Dendritic cell treated with granulocyte-macrophage colony-stimulating factor and Interleukin-4, amounts not matched to agents 40 ng/mL and 50 ng/mL, for 4 days (primary cell): ENCODE results near the gene EFCAB12.
"Not testable (repeated sequence)": the region's sequence is repeated elsewhere in the genome, so short reads cannot be mapped to it uniquely, and the experiment has no call there.

Experiments used
- H3K27ac Mint-ChIP-seq: one replicate; pipeline ENCODE4 v1.8.0; 2022; ENCODE audit warnings: mild to moderate bottlenecking, mixed read lengths
- H3K27me3 Mint-ChIP-seq: one replicate; pipeline ENCODE4 v1.8.0; 2022; ENCODE audit warnings: mild to moderate bottlenecking, mixed read lengths
- H3K36me3 Mint-ChIP-seq: one replicate; pipeline ENCODE4 v1.8.0; 2022; ENCODE audit warnings: low read depth, mixed read lengths
- H3K4me1 Mint-ChIP-seq: one replicate; pipeline ENCODE4 v1.8.0; 2022; ENCODE audit warnings: low read depth, mixed read lengths
- H3K4me3 Mint-ChIP-seq: one replicate; pipeline ENCODE4 v1.8.0; 2022; ENCODE audit warnings: mild to moderate bottlenecking, moderate library complexity, mixed read lengths
- H3K9me3 Mint-ChIP-seq: one replicate; pipeline ENCODE4 v1.8.0; 2022; ENCODE audit warnings: mixed read lengths
- intact Hi-C: fragments of 100-400 bp; cut with micrococcal nuclease; formaldehyde crosslinking; loops from one replicate; pipeline ENCODE4 v1.15.0; 2022

EFCAB12 gene

GRCh38 chr3:129421988-129422745 lies 6.3 kb downstream of the EFCAB12 start:
- intact Hi-C loops, result no loop called here
- Mint-ChIP-seq H3K9me3 (peaks cover 18% of the 10 kb centered on the region), H3K4me1 (peaks cover 16% of the 10 kb centered on the region)

DNA sequence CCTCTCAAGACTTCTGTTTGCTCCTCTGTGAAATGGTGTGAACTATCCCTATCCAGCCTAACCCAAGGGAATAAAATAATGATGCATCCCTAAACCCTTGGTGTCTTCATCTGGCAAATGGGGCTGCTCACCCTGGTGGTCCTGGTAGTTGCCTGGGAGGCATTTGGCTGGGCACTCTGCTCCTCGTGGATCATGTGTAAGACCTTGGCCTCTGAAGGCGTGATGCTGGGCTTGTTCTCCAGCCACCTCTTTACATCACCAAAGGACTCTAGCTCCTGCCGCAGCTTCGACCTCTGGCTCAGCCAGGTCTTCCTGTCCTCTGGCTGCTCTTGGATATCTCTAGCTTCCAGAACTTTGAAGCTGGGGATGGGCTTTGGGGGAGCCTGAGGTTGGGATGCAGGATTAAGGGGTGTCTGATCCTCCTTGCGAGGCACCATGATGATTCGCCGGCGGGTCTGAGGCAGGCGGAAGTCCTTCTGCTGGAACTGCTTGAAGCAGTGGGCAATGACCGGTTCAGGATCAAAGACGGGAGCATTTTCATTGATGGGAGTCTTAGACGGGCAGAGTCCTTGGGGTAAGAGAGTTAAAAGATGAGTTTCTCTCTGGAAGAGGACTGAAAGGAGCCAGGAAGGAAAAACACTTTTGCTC lies 7.1 kb downstream of the EFCAB12 start:
- H3K4me3 Mint-ChIP-seq, result no peak overlapping the region
- H3K9me3 Mint-ChIP-seq, result peaks cover 18% of the 10 kb centered on the region
- intact Hi-C loops, result no loop called here
- peaks cover 4% of the 10 kb centered on the region for H3K36me3 Mint-ChIP-seq
- no peak overlapping the region for H3K27ac Mint-ChIP-seq
- no peaks in the 10 kb centered on the region for H3K27me3 Mint-ChIP-seq
- peaks cover 16% of the 10 kb centered on the region for H3K4me1 Mint-ChIP-seq

More at GRCh38 chr3:129421988-129422745, 6.3 kb downstream of the EFCAB12 start:
- Mint-ChIP-seq H3K27ac (no peak overlapping the region), H3K36me3 (peaks cover 4% of the 10 kb centered on the region), H3K4me3 (no peak overlapping the region), H3K27me3 (no peaks in the 10 kb centered on the region)

- Mint-ChIP-seq H3K36me3 (no peaks in the 10 kb centered on the region), H3K4me3 (no peak overlapping the region), H3K27me3 (no peaks in the 10 kb centered on the region), H3K4me1 (peaks cover 10% of the 10 kb centered on the region), H3K9me3 (peaks cover 6% of the 10 kb centered on the region), H3K27ac (no peak overlapping the region)
- intact Hi-C loops, result no loop called here
Observed at GRCh38 chr3:129419476-129419875, 9.0 kb downstream of the EFCAB12 start.

GRCh38 chr3:129418041-129418973 lies 10.1 kb downstream of the EFCAB12 start:
- H3K9me3 Mint-ChIP-seq, result no peaks in the 10 kb centered on the region
- intact Hi-C loops, result no loop called here
- H3K36me3 Mint-ChIP-seq, result no peaks in the 10 kb centered on the region
- no peaks in the 10 kb centered on the region for H3K4me1 Mint-ChIP-seq
- no peak overlapping the region for H3K27ac Mint-ChIP-seq
- H3K27me3 Mint-ChIP-seq, result no peaks in the 10 kb centered on the region
- no peak overlapping the region for H3K4me3 Mint-ChIP-seq

GRCh38 chr3:129417326-129417725 lies 11.1 kb downstream of the EFCAB12 start:
- Mint-ChIP-seq H3K4me3 (no peak overlapping the region), H3K36me3 (no peaks in the 10 kb centered on the region), H3K4me1 (no peaks in the 10 kb centered on the region), H3K27me3 (no peaks in the 10 kb centered on the region), H3K9me3 (no peaks in the 10 kb centered on the region), H3K27ac (no peak overlapping the region)
- intact Hi-C loops, result no loop called here

DNA sequence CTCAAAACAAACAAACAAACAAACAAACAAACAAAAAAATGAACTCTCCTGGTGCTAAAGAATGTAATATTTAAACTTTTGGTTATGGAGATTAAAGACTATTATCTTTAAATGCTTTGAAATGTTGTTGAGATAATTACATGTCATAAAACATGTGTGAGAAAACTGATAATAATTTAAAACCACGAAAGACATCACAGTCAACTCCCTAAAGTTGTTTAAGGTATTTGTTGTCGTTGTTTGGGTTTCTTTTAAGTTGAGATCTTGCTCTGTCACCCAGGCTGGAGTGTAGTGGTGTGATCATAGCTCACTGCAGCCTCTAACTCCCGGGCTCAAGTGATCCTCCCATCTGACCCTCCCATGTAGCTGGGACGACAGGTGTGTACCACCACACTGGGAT lies 12.0 kb downstream of the EFCAB12 start:
- no peaks in the 10 kb centered on the region for H3K4me1 Mint-ChIP-seq

GRCh38 chr3:129415830-129416229 lies 12.6 kb downstream of the EFCAB12 start:
- no peaks in the 10 kb centered on the region for H3K9me3 Mint-ChIP-seq
- no peak overlapping the region for H3K27ac Mint-ChIP-seq
- intact Hi-C loops, result no loop called here
- no peaks in the 10 kb centered on the region for H3K4me1 Mint-ChIP-seq
- H3K36me3 Mint-ChIP-seq, result no peaks in the 10 kb centered on the region
- H3K4me3 Mint-ChIP-seq, result no peak overlapping the region
- H3K27me3 Mint-ChIP-seq, result no peaks in the 10 kb centered on the region

More for the DNA sequence above, 12.0 kb downstream of the EFCAB12 start:
- intact Hi-C loops, result no loop called here
- H3K4me3 Mint-ChIP-seq, result no peak overlapping the region
- H3K9me3 Mint-ChIP-seq, result no peaks in the 10 kb centered on the region
- H3K36me3 Mint-ChIP-seq, result no peaks in the 10 kb centered on the region
- no peak overlapping the region for H3K27ac Mint-ChIP-seq
- H3K27me3 Mint-ChIP-seq, result no peaks in the 10 kb centered on the region

DNA sequence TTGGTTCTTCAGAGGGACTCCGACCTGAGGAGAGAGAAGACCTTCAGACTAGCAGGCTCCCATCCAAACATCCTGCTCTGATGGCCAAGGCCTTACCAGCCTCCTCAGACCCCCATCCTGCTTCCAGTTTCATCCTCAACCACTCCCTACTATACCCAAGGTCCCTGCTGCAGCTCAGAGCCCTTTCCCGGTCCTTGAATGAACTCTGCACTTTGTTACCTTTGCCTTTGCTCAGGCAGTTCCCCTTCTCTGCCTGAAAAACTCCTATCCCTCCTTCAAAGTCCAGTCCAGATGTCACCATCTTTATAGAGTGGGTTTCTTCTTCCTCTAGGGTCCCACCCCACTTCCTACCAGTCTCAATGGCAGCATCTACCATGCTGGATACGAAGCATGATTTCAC lies 13.1 kb downstream of the EFCAB12 start:
- H3K27ac Mint-ChIP-seq, result no peak overlapping the region
- H3K4me3 Mint-ChIP-seq, result no peak overlapping the region
- H3K27me3 Mint-ChIP-seq, result no peaks in the 10 kb centered on the region
- no peaks in the 10 kb centered on the region for H3K36me3 Mint-ChIP-seq
- no peaks in the 10 kb centered on the region for H3K4me1 Mint-ChIP-seq
- intact Hi-C loops, result no loop called here
- H3K9me3 Mint-ChIP-seq, result no peaks in the 10 kb centered on the region

- no peak overlapping the region for H3K27ac Mint-ChIP-seq
- no peaks in the 10 kb centered on the region for H3K36me3 Mint-ChIP-seq
- intact Hi-C loops, result no loop called here
- no peak overlapping the region for H3K4me3 Mint-ChIP-seq
- H3K9me3 Mint-ChIP-seq, result no peaks in the 10 kb centered on the region
- H3K4me1 Mint-ChIP-seq, result no peaks in the 10 kb centered on the region
- no peaks in the 10 kb centered on the region for H3K27me3 Mint-ChIP-seq
Observed at GRCh38 chr3:129413687-129414506, 14.5 kb downstream of the EFCAB12 start.

GRCh38 chr3:129413238-129413637 lies 15.2 kb downstream of the EFCAB12 start:
- H3K27ac Mint-ChIP-seq, H3K4me1 Mint-ChIP-seq, intact Hi-C loops, H3K4me3 Mint-ChIP-seq, H3K27me3 Mint-ChIP-seq, H3K9me3 Mint-ChIP-seq, H3K36me3 Mint-ChIP-seq: not testable (repeated sequence)

DNA sequence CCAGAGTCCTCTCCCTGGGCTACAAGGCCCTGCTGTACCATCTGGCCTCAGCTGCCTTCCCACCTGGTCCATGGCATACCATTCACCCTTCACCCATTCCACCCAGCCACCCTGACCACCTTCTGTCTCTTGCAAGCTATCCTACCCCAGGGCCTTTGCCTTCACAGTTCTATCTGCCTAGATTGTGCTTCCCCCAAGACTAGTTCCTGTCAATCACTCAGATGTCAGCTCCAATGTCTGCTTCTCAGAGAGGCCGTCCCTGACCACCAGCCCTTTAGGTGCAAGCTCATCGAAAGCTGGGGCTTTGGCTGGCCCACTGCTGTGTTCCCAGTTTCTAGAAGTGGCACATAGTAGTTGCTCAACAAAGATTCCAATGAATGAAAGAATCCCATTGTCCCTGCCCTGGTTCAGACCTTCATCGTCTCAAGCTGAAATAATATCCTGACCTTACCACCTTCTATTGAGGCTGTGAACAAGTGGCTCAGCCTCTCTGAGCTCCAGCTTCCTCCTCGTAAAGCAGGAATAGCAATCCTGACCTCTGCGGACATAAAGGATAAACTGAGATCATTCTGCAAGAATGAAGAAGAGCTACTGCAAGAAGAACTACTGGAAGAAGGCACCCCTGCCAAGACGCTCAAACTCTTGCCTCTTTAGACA lies 15.8 kb downstream of the EFCAB12 start:
- Mint-ChIP-seq H3K27ac (no peak overlapping the region), H3K36me3 (no peaks in the 10 kb centered on the region), H3K9me3 (no peaks in the 10 kb centered on the region), H3K4me3 (no peak overlapping the region), H3K27me3 (no peaks in the 10 kb centered on the region), H3K4me1 (no peaks in the 10 kb centered on the region)
- intact Hi-C loops, result no loop called here

GRCh38 chr3:129410971-129411370 lies 17.5 kb downstream of the EFCAB12 start:
- Mint-ChIP-seq H3K4me1 (no peaks in the 10 kb centered on the region), H3K27me3 (no peaks in the 10 kb centered on the region), H3K27ac (no peak overlapping the region), H3K4me3 (no peak overlapping the region), H3K36me3 (no peaks in the 10 kb centered on the region), H3K9me3 (no peaks in the 10 kb centered on the region)
- intact Hi-C loops, result no loop called here

GRCh38 chr3:129409541-129409940 lies 18.9 kb downstream of the EFCAB12 start:
- Mint-ChIP-seq H3K36me3 (no peaks in the 10 kb centered on the region), H3K4me1 (no peaks in the 10 kb centered on the region), H3K4me3 (no peak overlapping the region), H3K27ac (no peak overlapping the region), H3K9me3 (no peaks in the 10 kb centered on the region), H3K27me3 (no peaks in the 10 kb centered on the region)
- intact Hi-C loops, result no loop called here
